Cardiac septum (tissue), 1 donor: Measurements from ENCODE around the gene DPH6. TPM values are rescaled to one million over a fixed set of nuclear protein-coding genes. Genes with fewer than 3 reads are reported as not detected.

Experiments used
- DNase-seq: peaks from one replicate; pipeline ENCODE4 v3.0.0-alpha.2; 2020; ENCODE audit warnings: low spot score
- intact Hi-C: fragments of 100-400 bp; cut with DNase I; formaldehyde crosslinking; loops from one replicate; pipeline ENCODE4 v1.14.0; 2022
- total RNA-seq: library from RNA; stranded (reverse); fragmentation: NEBNext Ultra II Directional; extraction: Animal tissue kit (Norgen Biotek cat#: 25700); gene quantifications from one replicate; pipeline ENCODE4 v1.2.1, GENCODE V29; 2021
- donor health status: DM: no; HTN: no; CAD: no.

Gene DPH6
- total RNA-seq, 1 donor from 2014 or later = 19.7 TPM

DNA sequence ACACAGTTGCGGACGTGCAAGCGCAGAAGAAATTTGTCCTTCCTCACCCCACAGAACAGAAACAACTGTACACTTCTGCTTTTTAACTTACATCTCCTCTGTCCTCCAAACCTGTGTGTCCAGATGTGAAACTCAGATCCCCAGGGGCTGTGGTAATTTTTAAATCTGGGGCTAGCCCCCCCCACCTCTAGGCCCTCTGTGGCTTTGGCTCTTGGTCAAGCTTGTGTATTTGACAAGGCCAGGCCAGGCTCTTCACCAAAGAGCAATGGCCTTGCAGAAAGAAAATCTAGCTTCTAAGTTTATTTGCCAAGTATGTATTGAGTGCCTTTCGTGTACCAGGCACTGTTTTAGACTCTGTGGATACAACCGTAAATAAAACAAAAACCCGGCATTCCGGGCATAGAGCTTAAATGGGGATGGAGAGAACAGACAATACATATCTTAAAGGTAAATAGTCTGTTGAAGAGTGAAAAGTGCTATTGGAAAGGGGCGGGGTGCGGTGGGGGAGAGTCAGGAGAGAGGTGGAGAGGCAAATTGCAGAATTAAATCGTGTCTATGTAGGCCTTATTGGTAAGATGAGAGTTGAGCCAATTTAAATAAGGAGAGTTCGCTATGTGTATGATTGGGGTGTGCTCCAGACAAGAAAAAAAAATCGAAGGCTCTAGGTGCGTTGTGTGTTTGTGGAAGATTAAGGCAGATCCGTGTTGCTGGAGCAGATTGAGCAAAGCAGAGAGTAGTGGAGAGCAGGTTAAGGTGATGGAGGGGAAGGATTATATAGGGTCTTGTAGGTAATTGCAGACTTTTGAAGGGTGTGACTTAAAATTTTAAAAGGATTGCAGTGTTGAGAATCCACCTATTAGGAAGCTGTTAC is 781 bp upstream of the DPH6 start:
- no peak for DNase-seq
- intact Hi-C loops = loop anchor here (5.0 kb wide), 2 partner anchors 116 to 146 kb away; no protein-coding TSS in a partner anchor

DNA sequence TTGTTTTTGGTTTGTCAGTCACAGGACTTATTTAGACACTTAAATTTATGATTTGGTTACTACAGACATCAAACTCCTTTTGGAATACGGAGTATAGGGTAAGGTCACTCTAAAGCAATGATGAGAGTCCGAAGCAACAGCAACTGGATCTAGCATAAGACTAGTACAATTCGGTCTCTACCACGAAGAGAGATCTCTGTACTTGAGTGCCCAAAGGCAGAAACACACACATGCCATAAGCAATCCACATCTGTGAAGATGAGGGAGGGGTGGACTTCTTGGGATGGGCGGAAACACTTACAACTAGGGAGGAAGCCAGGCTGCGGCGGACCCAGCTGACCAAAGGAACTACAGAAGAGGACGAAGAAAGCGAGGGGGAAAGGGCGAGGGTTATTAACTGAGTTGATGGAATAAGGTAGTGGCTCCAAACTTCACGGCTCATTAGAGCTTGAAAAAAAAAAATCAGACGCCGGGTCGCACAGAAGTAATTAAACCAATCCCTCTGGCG is 595 bp downstream of the DPH6 start:
- intact Hi-C loops = loop anchor here (5.0 kb wide), 2 partner anchors 117 to 147 kb away; no protein-coding TSS in a partner anchor

DNA sequence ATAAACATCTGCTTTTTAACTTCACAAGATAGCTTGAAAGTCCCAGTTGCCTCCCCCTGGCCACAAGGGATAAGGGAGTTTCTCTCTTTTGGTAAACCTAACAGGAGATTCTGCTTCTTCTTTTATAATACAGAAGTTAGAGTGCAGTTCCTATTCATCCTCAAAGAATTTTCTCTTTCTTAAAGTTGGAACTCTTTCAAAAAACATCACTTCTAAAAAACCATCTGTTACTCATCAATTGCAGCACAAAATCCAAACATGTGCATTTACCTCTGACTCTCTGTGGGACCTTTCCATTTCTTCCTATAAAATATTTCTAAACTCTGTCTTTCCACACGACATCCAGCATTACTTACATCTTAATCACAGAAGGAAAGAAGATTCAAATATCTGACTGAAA is 5.1 kb downstream of the DPH6 start:
- intact Hi-C loops = no loop called here

More for the DNA sequence above, 595 bp downstream of the DPH6 start:
- DNase-seq = no peak

DNA sequence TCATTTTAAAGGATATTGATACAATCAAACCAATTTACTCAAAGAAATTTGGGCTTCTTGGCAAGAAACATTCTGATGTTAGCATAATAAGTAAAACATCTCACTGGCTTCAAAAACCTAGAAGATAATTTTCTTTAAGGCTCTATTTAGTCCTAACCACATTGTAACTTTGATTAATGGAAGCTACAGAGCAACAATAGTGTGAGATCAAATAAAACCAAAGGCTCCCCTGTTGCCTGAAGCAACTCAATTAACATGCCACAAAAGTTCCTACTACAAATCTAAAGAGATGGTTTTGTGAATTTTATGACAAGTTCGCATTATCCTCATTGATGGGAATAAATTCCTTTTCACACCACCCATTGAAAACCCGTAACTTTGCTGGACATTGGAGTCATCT is 5.9 kb downstream of the DPH6 start:
- intact Hi-C loops = no loop called here
- no peak for DNase-seq

More for the DNA sequence above, 5.1 kb downstream of the DPH6 start:
- no peak for DNase-seq

DNA sequence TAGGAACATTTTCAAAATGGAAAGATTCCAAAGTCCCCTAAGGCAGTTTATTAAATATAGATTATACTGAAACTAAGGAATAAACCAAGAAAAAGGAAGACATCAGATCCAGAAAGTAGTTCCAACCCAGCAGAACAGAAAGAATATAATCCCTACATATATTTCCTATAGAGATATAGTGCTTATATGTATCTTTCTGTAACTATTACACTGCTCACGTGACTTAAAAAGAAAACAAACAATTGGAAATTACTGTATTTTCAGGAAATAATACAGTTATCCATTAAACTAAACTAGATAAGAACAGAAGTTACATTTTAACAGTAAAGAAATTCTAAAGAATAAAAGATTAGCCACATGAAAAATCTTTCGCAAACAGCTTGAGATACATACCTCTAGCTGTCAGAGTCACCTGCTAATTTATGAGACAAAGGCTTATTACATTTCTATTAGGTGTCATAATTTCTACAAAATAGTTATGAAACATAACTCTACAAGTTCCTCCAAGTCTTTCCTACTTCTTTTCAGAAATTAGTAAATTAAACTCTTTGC is 10.5 kb downstream of the DPH6 start:
- intact Hi-C loops = no loop called here
- DNase-seq = no peak

DNA sequence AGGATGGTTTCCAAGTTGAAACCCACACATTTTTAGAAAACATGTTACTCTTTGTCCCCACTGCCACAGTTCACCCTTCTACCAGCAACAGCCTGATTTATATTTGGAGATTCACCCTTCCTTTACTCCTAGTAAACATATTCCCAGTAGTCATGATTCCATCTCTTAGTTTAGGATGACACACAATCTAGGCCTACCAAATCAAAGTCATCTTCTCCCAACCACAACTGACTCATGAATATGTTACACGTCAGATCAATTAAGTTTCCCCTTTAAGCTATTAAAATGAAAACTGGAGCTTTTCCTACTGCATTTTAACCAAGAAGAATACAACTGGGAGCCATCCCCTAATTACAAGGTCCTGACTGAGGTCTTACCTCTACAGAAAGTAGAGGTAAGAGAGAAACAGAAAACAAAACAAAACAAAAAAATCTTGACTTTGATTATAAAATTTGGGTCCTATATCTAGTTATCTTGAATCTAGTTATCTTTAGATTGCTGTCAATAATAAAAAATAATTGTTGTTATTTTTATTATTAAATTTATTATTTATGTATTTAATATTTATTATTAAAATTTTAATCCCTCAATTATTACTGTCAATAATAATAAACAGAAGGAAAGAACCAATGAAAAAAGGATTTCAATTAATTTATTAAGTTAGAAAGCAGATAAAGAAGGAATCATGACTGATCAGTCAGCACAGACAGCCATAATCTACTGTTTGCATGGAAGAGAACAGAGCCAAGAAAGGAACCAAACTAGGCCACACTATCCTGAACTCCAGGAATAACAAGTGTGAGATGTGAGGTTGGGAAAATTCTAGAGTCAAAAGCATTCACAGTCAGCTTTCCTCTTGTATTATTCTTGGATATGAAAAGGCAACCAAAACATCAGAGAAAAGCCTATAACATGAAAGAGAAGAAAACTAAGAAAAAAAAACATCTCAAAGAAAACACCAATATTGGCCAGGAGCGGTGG is 12.5 kb downstream of the DPH6 start:
- no peak for DNase-seq
- intact Hi-C loops = no loop called here

DNA sequence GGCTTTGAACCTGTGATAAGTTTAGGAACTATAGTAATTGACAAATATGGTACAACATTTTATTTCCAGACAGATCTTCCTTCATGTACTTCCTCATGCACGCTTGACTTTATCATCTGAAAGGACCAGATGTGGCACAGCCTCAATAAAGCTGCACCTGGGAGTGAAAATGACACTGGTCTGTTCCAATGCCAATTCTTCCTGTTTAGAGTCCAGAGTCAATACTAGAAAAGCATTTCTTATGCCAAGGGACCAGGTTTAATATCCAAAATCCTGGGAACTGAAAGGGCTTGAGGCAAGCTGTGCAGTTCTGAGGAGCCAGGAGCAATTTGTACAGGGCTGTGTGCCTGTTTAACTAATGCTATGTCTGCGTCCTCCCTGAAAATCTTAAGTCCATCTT is 15.3 kb downstream of the DPH6 start:
- intact Hi-C loops = no loop called here
- no peak for DNase-seq

DNA sequence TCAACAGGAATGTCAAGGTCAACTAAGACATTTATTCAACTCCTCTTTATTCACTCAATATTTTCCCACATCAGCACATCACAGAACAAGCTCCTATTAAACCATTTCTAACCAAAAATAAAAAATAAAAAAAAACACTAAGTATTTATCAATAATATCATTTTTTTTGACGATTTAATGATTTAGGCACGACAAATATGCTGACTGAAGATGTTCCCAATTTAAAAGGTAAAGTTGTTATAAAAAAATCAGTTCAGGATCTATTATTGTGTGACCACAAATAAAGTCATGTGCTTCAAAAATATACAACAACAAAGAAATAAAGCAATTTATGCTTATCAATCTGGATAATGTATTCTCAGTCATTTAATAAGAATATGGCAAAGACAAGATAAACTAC is 16.2 kb downstream of the DPH6 start:
- intact Hi-C loops = no loop called here
- no peak for DNase-seq

DNA sequence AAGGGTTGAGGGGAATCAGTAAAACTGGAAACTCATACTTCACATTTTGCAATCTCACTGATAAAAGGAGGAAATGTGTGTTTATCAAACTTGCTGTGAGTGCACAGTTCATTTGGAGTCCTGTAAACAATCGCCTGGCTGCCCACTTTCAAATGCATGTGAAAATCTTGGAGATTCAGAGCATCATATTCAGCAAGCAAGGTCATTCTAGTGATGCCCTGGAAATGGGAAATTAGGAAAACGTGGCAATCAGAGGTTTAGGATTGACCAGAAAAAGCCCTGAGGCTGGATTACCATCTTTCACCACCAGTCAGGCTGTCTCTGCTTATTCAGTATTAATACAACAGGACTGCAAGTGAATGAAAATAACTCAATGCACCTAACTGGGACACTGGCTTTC is 23.9 kb downstream of the DPH6 start:
- intact Hi-C loops = loop anchor here (5.0 kb wide), 2 partner anchors 230 to 390 kb away; no protein-coding TSS in a partner anchor
- DNase-seq = no peak

DNA sequence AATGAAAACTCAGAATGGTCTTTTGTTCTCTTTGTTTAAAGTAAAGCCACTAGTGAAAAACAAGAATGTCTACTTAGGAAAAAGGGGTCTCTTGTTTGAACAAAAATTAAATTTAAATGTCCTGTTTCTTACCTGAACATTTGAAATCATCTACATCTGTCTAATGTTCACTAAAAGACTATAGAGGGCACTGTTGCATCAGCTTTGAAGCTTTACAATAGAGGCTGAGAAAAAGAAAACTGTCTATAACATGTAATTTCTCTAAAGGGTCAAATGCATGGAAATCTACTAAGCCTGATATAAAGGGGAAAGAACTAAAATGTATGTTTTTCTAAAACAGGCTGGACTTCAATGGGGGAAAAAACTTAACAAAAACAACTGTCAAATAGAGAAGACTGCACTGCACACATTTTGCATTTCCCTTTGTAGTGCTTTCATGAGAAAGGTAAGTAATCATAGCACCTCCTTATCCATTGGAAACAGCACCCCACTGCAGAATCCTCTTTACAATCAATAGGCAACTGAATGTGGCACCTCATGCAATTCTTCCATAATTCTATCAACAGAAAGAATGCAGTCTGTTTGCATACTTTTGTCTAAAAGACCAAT is 26.3 kb downstream of the DPH6 start:
- intact Hi-C loops = loop anchor here (5.0 to 10.0 kb wide), 3 partner anchors 233 to 1615 kb away; no protein-coding TSS in a partner anchor
- DNase-seq = no peak

DNA sequence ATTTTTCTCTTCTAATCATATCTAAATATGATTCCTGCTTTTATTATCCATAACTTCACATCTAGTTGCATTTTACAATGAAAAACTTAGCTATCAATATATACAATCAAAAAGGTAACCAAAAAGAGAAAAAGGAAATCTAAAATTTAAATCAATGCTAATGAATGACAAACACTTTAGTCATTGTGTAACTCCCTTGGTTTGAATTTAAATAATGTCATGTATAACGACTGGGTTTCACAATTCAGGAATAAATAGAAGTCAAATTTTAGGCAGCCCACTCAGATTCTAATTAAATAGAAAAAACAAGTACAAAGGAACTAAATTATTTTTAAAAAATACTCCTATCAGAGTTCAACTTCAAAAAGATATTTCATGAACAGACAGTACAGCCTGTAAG is 26.9 kb downstream of the DPH6 start:
- intact Hi-C loops = loop anchor here (10.0 kb wide), 1 partner anchor 1616 kb away; no protein-coding TSS in a partner anchor
- DNase-seq = no peak

DNA sequence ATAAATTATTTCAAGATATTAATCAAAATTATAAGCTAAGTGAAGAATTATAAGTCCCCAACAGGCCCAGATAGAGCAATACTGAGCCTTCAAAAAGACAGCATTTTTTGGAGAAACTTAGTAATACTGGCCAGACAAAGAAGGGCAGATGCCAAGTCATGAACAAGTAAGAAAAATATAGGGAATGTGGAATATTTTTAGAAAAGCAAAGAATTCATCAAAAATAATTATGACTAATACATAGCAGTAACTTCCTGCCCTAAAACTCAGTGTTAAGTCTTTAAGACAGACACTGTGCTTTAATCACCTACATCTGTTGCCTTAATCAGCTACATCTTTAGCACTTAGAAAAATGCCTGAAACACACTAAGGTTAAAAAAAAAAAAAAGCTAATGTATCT is 31.2 kb downstream of the DPH6 start:
- no peak for DNase-seq
- intact Hi-C loops = loop anchor here (10.0 kb wide), 1 partner anchor 1620 kb away; no protein-coding TSS in a partner anchor

DNA sequence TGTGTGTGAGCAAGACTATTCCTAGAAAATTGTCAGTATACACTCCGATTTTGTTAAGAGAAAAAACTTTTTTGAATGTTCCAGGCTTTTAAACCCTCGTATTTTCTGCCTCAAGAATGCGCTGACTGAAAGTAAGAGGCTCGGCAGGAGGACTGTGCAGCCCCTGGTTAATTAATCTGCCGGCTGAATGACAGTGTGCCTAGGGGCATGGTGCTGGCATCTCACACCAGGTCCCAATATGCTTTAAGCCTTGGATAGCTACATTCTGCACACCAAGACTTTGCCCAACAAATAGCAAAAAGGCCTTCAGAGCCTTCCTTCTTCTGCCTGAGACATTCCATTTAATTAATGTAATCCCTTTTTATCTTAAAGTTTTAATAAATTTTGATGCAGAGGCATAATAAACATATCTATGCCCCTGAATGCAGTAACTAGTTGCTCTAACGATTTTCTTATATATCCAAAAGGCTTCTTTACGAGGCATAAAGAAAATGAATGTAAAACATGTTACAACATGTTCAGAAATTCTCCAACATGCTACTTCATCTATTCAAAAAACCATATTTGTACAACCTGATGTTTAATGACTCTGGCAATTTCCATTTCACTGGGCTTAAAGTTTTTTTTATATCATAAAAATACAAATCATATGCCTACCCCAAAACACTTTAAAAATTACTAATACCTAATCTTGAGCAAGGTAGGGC is 37.9 kb downstream of the DPH6 start:
- intact Hi-C loops = no loop called here

DNA sequence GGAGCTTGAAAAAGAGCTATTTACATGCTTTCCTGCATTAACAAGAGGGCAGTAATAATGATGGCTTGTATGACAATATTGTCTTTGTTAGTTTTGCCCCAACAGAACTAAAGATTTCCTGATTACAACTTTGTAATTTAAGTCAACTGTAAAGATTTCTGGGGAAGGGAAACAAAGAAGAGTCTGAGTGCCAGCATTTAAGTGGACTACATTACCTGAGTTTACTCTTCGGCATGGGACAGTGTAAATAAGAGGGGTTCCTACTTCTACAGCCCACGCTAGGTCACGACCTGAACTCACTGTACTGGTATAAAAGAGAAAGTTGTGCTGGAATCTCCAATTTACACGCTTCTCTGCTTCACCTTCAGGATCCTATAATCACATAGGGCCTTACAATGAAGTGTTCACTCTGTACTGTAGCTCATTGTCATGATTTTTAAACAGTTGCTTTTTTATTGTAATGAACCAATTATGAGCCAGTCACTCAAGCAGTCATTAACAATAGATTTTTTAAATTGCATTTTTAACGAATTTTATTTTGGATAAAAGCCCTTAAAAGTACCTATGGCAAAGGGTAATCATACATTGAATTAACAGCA is 39.6 kb downstream of the DPH6 start:
- intact Hi-C loops = no loop called here
- no peak for DNase-seq

More for the DNA sequence above, 37.9 kb downstream of the DPH6 start:
- DNase-seq = no peak

DNA sequence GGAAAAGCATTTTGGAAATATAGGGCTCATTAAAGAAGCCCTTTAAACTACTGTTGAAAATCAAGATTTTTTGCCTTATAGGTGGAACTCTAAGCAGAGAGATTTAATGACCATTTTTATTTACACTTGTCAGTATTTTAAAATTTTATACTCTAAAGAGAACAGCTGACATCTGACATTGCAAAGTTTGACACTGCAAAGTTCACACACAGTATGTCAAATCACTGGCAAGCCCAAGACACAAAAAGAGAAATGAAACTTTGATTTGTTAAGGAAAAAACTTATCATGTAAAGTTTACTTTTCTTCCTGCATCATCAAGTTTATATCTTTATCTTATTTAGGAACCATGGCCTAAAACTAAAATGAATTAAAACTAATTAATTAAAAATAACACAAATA is 40.2 kb downstream of the DPH6 start:
- intact Hi-C loops = no loop called here
- DNase-seq = no peak

DNA sequence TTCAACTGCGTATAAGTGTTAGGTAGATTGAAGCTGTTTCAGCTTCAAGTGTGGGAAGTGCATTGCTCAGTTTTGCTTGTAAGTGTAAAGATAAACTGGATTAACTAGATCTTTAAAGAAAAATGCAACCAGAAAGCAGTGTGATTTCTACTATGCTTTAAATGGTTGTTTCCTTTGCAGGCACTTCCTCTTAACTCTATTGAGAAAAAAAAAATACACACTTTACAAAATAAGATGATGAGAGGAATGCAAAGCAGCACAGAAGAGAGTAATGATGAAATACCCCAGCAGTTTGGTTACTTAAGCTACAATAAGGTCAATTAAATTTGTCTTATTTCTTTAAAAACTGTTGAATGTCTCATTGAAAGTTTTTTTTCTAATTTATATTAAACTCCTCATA is 40.8 kb downstream of the DPH6 start:
- DNase-seq = no peak
- intact Hi-C loops = no loop called here

DNA sequence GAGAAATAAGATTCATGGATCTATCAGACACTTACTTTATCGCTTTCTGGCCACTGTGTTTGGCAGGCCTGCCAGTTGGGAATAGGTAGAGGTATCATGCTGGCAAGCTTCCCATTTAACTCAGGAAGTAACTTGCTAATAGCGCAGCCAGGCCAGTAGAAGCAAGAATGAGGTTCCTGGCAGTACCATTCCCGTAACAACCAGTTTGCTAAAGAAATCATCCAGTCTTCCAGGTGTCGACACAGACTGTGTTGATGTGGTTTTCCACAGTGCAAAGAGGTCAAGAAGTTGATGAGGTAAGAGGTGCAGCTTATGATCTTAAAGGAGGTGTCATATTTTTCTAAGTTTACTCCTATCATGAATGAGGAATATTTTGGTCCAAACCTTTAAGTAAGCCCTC is 46.2 kb downstream of the DPH6 start:
- intact Hi-C loops = no loop called here
- no peak for DNase-seq

DNA sequence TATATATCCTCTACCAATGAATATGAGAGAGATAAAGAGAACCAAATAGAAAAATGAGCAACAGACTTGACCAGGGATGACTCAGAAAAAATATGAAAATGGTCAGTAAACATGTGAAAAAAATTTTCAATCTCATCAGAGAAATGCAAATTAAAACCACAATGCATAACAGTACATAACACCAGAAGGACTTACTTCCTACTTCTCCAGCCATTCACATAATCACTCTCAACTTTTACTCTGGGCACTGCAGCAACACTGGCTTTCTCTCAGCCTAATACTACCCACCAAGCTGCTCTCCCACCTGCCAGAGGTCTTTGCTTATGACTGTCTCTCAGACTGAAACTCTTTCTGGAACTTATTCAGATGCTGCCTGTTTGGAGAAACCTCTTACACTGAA is 49.4 kb downstream of the DPH6 start:
- DNase-seq = no peak
- intact Hi-C loops = no loop called here
